Sigmoid colon (tissue), 7 donors: ENCODE results near the gene PIGV. TPM values are rescaled to one million over a fixed set of nuclear protein-coding genes. Genes with fewer than 3 reads are reported as not detected.

Source experiments
- DNase-seq: peaks from one replicate; pipeline ENCODE4 v3.0.0-alpha.2; 2019
- H3K27ac ChIP-seq, 4 donors: fragments of 200-600 bp; sonication (generic); one replicate each; pipeline ENCODE4 v1.5.1; 2016 to 2019; ENCODE audit warnings: mild to moderate bottlenecking in 1 of 4
- H3K27me3 ChIP-seq, 3 donors: fragments of 200-600 bp; sonication (generic); one replicate each; pipeline ENCODE4 v1.5.1; 2019; ENCODE audit warnings: mild to moderate bottlenecking in 1 of 3
- H3K36me3 ChIP-seq, 4 donors: fragments of 200-600 bp; sonication (generic); one replicate each; pipeline ENCODE4 v1.5.1; 2016 to 2019
- H3K4me1 ChIP-seq, 4 donors: fragments of 200-600 bp; sonication (generic); one replicate each; pipeline ENCODE4 v1.5.1; 2017 to 2019
- H3K4me3 ChIP-seq, 4 donors: fragments of 200-600 bp; sonication (generic); one replicate each; pipeline ENCODE4 v1.5.1; 2017 to 2019; ENCODE audit warnings: mild to moderate bottlenecking in 2 of 4, moderate library complexity in 1 of 4
- H3K9me3 ChIP-seq, 4 donors: fragments of 200-600 bp in 3 of 4; sonication (generic) in 3 of 4; one replicate each; pipeline versions ENCODE4 v1.5.1 to v1.6.1; 2013 to 2019
- CTCF ChIP-seq, 4 experiments: fragments of 450-650 bp in 3 of 4; fragments of 200-600 bp in 1 of 4; IDR thresholded peaks; one replicate each; pipeline ENCODE4 v1.5.1; 2016 to 2019; ENCODE audit warnings: antibody characterized with exemption in 4 of 4, mild to moderate bottlenecking in 3 of 4, moderate library complexity in 2 of 4
- EP300 ChIP-seq, 4 donors: sonication (generic); formaldehyde crosslinking; IDR thresholded peaks; one replicate each; pipeline ENCODE4 v1.6.1; 2017; ENCODE audit warnings: antibody characterized with exemption in 4 of 4
- POLR2A ChIP-seq, 2 donors: fragments of 450-650 bp; IDR thresholded peaks; one replicate each; pipeline ENCODE4 v1.6.1; 2016; ENCODE audit warnings: antibody characterized with exemption in 2 of 2, mild to moderate bottlenecking in 2 of 2, moderate library complexity in 2 of 2
- POLR2AphosphoS5 ChIP-seq, 4 donors: sonication (generic); formaldehyde crosslinking; IDR thresholded peaks; one replicate each; pipeline ENCODE4 v1.6.1; 2017; ENCODE audit warnings: antibody characterized with exemption in 4 of 4
- WGBS, 2 donors: extraction: QIAGEN DNeasy Blood & Tissue Kit; methylation state at CpG; one replicate each; pipeline ENCODE4 v1.1.7; 2013; 5-methylcytosine and 5-hydroxymethylcytosine counted together
- intact Hi-C: fragments of 100-400 bp; cut with DNase I; formaldehyde crosslinking; loops from one replicate; pipeline ENCODE4 v1.15.1; 2023
- polyA plus RNA-seq, 3 donors: library from polyadenylated mRNA; stranded (reverse); fragments of 200-250 nt; gene quantifications; one replicate each; pipeline ENCODE4 v1.2.3, GENCODE V29; 2013
- total RNA-seq, 4 donors: library from RNA; depleted of rRNA; stranded (reverse); fragments of >200 nt; gene quantifications; one replicate each; pipeline ENCODE4 v1.1.0, GENCODE V29; 2016
- donor health status: healthy with polysubstance abuse.
- donor health status: Bipolar disorder and iron deficiency.
- donor health status: healthy.

The PIGV gene
- total and polyA plus RNA-seq, 7 donors: 5.1 to 24.9 (median 11.5) TPM

DNA sequence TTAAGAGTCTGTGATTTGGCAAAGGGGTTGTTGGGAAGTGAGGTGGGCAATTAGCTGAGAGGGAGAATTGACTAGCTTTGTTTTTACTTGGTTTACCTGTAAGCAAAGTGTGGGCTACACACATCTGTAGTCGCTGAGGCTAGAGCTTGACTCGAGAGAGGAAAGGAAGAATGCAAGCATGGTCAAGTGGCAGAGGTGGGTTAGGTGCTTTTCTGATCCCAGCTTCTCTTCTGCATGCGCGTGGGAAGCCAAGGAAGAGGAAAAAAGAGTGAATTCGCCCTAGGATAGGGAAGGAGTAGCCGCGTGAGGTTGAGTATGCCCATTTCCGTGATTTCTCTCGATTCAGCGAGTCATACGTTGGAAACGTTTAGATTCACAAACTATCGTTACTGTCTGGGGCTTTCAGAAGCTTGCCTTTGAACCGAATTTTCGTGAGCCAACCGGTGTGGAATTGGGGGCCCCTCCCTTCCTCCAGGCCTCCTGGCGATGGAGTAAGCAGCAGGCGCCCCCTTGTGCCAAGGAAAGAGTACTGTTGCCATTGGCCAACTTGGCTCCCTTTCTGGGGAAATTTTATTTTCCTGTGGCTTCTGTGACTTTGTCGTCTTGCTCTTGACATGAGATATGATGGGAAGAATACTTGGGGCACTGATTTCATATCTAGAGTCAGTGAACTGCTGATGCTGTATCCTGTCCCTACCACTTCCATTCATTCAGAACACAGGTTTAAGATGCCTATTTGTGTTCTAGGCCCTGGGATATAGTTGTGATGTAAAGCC, 1.3 kb downstream of the PIGV start:
- Histone ChIP-seq H3K4me1 (peaks cover 0 to 49% (median 36%) of the 10 kb centered on the region in 4 donors), H3K27me3 (no peaks in the 10 kb centered on the region), H3K4me3 (peak overlapping the region; percentile 51 to 76 (median 69)), H3K27ac (peak overlapping the region; percentile 94 to 99 (median 96)), H3K36me3 (peaks cover 1 to 14% (median 4%) of the 10 kb centered on the region in 4 donors), H3K9me3 (no peaks in the 10 kb centered on the region)
- DNase-seq: peak; percentile 96
- WGBS, 2 donors: 0 to 1% methylated on average over 19 of the region's 19 CpGs
- TF ChIP-seq POLR2AphosphoS5 (IDR thresholded peaks at IDR 0.05) (peak; percentile 46 to 72 (median 64)), EP300 (IDR thresholded peaks at IDR 0.05) (no peak), CTCF (IDR thresholded peaks at IDR 0.05) (peak; percentile 90 to 97 (median 96)), POLR2A (IDR thresholded peaks at IDR 0.05) (no peak)
- intact Hi-C loops: loop anchor here (1.0 to 5.0 kb wide), 3 partner anchors 112 to 287 kb away; no protein-coding TSS in a partner anchor

GRCh38 chr1:26789612-26789865, 1.8 kb downstream of the PIGV start:
- Histone ChIP-seq H3K36me3 (peaks cover 6 to 19% (median 8%) of the 10 kb centered on the region in 4 donors), H3K27me3 (no peaks in the 10 kb centered on the region), H3K4me1 (peaks cover 0 to 44% (median 31%) of the 10 kb centered on the region in 4 donors), H3K9me3 (no peaks in the 10 kb centered on the region), H3K4me3 (no peak overlapping the region), H3K27ac (peak overlapping the region in 3 of 4 donors; percentile 94 to 99 (median 95))
- no peak for TF ChIP-seq POLR2AphosphoS5 (IDR thresholded peaks at IDR 0.05)
- no peak for DNase-seq
- 67 to 71% methylated on average over 3 of the region's 3 CpGs for WGBS, 2 donors
- intact Hi-C loops: loop anchor here (1.0 to 5.0 kb wide), 3 partner anchors 112 to 287 kb away; no protein-coding TSS in a partner anchor

DNA sequence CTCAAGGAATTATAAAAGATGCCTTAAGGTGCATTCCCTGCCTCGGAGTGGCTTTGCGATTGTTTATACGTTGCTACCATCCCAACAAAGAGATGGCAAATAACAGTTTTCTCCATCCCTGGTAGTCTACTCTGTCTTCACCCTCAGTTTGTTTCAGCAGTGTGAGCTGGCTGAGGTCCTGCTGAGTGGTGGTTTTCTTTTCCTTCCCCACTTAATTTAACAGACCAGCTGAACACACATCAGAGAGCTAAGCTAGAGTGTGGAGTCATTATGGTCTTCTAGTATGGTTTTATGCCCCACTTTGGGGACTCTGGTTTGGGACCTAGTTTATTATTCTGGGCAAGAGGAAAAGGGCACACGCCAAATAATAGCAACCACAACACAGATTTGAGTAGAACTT, 2.2 kb downstream of the PIGV start:
- whole genome bisulfite sequencing, 2 donors: 63 to 83% methylated on average over 4 of the region's 4 CpGs
- Histone ChIP-seq H3K27ac (no peak overlapping the region), H3K36me3 (peaks cover 6 to 23% (median 11%) of the 10 kb centered on the region in 4 donors), H3K4me3 (no peak overlapping the region), H3K4me1 (peaks cover 0 to 40% (median 28%) of the 10 kb centered on the region in 4 donors), H3K9me3 (no peaks in the 10 kb centered on the region), H3K27me3 (no peaks in the 10 kb centered on the region)
- DNase-seq: no peak
- intact Hi-C loops: loop anchor here (1.0 to 5.0 kb wide), 3 partner anchors 113 to 288 kb away; no protein-coding TSS in a partner anchor
- TF ChIP-seq POLR2A (IDR thresholded peaks at IDR 0.05): no peak
- TF ChIP-seq POLR2AphosphoS5 (IDR thresholded peaks at IDR 0.05): no peak
- TF ChIP-seq CTCF (IDR thresholded peaks at IDR 0.05): no peak
- TF ChIP-seq EP300 (IDR thresholded peaks at IDR 0.05): no peak

DNA sequence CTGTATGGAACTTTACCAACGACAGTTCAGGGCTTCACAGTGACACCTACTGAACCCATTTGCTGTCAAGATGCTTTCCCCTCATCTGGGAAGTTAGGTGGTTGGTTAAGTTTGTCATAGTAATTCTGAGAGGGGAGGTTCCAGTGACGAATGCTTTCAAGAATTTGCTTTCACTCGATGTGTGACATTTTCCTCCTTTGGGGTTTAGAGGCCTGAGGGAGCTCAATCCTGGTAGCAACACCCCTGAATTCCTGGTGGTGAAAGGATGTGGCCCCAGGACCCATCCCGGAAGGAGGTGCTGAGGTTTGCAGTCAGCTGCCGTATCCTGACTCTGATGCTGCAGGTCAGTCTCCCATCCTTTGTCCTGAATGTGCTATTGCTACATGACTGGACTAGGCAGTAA, 2.8 kb downstream of the PIGV start:
- WGBS, 2 donors: 73 to 77% methylated on average over 5 of the region's 5 CpGs
- H3K4me1 ChIP-seq: peaks cover 0 to 34% (median 22%) of the 10 kb centered on the region in 4 donors
- peaks cover 6 to 26% (median 14%) of the 10 kb centered on the region in 4 donors for H3K36me3 ChIP-seq
- intact Hi-C loops: no loop called here
- no peak for DNase-seq
- no peak overlapping the region for H3K27ac ChIP-seq
- no peaks in the 10 kb centered on the region for H3K27me3 ChIP-seq
- no peak overlapping the region for H3K4me3 ChIP-seq
- TF ChIP-seq CTCF (IDR thresholded peaks at IDR 0.05) (no peak), EP300 (IDR thresholded peaks at IDR 0.05) (no peak), POLR2A (IDR thresholded peaks at IDR 0.05) (no peak), POLR2AphosphoS5 (IDR thresholded peaks at IDR 0.05) (no peak)
- no peaks in the 10 kb centered on the region for H3K9me3 ChIP-seq

DNA sequence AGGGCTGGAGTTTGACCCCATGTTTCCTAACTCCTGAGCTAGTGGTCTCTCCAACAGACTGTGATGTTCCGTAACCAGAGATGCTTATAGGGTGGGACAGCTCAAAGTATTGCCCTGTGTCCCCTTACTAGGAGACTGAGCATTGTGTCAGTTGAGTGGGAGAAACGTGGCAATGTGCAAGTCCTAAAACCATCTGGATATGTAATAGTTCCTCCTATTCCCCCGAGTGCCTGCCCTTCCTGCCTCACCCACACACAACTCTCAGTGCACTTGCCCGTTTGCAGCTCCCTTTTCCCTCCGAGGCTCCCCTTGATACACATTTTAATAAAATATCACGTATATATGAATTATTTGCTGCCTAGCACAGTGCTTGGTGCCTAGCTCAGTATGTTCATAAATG, 3.4 kb downstream of the PIGV start:
- DNase-seq: no peak
- Histone ChIP-seq H3K27ac (no peak overlapping the region), H3K4me3 (no peak overlapping the region), H3K36me3 (peaks cover 6 to 26% (median 14%) of the 10 kb centered on the region in 4 donors), H3K27me3 (no peaks in the 10 kb centered on the region), H3K4me1 (peaks cover 0 to 28% (median 16%) of the 10 kb centered on the region in 4 donors), H3K9me3 (no peaks in the 10 kb centered on the region)
- WGBS, 2 donors: 72 to 85% methylated on average over 6 of the region's 6 CpGs
- TF ChIP-seq POLR2A (IDR thresholded peaks at IDR 0.05) (no peak), POLR2AphosphoS5 (IDR thresholded peaks at IDR 0.05) (no peak), EP300 (IDR thresholded peaks at IDR 0.05) (no peak), CTCF (IDR thresholded peaks at IDR 0.05) (no peak)
- intact Hi-C loops: no loop called here
